NCI-H128 (cell line): ENCODE results near the gene MSI2.
"Not testable (repeated sequence)": the region's sequence is repeated elsewhere in the genome, so short reads cannot be mapped to it uniquely, and the experiment has no call there.

Experiments
- DNase-seq: peaks from one replicate; lab custom pipeline; 2025; ENCODE audit not compliant: unreplicated experiment; lab: John Stamatoyannopoulos, UW

The MSI2 gene

GRCh38 chr17:57495771-57496170, 239.4 kb downstream of the MSI2 start:
- DNase-seq: no peak

- no peak for DNase-seq
Measured at GRCh38 chr17:57496382-57496781, 240.1 kb downstream of the MSI2 start.

- no peak for DNase-seq
Measured at GRCh38 chr17:57498443-57498842, 242.1 kb downstream of the MSI2 start.

GRCh38 chr17:57499221-57499620, 242.9 kb downstream of the MSI2 start:
- not testable (repeated sequence) for DNase-seq

- DNase-seq: no peak
Measured at GRCh38 chr17:57499648-57500049, 243.3 kb downstream of the MSI2 start.

GRCh38 chr17:57501016-57501415, 244.7 kb downstream of the MSI2 start:
- DNase-seq: no peak

DNA sequence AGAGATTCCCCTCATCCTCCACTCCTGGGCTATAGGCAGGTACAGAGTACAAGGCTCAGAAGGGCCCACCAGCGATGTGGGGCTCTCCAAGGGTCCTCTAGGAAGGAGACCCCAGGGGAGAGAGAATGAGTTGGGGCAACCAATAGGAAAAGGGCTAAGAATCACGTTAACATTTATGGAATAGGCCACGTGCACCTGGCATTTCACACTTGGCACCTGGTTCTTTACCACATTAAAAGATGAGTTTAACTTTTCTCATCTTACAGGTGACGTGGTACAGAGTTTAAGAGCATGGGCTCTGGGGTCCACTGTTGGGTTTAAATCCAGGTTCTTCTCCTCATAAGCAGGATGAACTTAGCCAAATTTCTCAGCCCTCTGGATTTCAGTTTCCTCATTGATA, 245.7 kb downstream of the MSI2 start:
- DNase-seq: no peak

- DNase-seq: no peak
Measured at GRCh38 chr17:57502811-57503241, 246.5 kb downstream of the MSI2 start.

GRCh38 chr17:57504208-57504607, 247.9 kb downstream of the MSI2 start:
- no peak for DNase-seq

DNA sequence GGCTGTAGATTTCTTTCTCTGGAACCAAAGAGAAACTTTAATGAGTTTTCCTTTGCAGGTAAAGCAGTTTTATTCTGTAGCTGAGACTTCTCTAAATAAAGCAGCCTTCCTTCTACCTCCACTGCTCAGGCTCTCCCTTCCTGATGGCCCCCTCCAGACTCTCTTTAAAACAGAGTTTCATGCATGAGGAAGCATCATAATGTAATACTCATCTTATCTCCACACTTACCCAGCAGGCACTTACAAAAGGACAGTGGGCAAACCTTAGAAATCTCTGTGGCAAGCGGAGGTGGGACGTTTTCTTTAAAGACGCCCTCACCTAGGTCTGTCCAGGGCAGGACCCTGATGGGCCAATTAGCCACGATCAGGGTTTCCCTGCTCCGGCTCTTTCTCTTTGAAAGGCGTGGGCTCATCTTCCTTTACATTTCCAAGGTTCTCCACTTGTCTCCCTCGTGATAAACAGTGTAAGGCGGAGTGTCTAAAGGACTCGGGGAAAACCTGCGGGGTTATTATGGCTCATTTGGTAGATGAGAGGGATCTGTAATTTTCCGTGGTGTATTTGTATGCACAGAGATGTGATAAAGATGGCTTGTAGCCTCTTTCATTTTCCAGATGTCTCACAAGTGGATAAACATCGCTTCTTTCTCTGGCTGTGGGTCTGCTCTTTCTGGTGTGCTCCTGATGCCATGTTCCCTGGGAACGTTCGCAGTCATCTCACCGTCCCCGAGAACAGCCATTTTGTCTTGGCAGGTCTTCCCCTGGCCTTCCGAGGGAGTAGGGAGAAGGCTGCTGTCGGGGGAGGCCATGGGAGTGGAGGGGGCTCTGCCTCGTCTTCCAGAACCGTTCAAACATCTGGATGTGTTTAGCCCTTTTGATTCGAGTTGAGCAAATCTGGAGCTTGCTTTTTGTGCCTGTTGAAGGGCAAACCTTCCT, 249.8 kb downstream of the MSI2 start:
- no peak for DNase-seq

DNA sequence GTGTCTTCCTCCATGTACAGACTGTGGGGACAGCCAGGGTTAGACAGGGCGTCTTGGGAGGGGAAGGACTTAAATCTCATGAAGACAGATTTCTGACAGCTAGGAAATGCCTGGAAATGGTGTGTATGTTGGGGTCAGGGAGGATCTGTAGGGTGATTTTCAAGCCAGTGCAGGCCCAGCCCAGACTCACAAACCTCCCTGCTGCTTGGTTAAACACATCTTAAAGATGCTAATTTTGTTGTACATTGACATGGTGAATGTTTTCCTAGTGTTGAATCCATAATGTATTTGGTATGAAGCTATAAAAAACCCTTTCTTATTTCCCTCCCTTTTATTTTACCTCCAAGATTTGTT, 250.4 kb downstream of the MSI2 start:
- DNase-seq: no peak

DNA sequence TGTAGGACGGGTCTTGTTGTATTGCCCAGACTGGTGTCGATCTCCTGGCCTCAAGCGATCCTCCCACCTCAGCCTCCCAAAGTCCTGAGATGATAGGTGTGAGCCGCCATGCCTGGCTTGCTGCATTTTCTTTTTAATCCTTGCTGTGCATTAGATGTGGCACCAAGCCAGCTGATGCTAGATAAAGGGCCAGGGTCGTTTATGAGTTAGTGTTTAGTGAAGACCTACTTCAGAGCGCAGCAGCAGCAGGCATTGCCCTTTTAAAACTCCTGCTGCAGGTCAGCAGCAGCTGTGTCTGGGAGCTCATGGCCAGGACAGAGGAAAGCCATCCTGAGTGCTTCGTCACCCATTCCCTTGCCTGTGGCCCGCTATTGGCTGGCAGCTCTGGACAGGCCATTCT, 251.5 kb downstream of the MSI2 start:
- no peak for DNase-seq

DNA sequence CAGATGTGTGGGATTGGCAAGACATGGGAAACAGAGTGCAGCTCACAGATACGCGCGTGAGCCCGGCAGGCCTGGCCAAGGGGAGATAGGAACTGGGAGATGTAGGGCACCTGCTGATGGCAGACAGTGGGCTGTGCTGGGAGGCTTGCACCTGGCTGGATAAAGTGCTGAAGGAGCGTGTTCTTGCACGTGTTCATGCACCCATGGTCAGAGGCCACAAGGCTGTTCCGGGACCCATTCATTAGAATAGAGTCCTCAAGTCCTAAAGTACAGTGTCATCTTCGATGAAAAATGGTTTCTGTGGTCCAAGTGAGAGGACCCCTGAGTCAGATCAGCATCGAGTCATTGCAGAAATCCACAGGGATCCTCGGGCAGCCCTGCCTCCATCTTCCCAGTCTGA, 252.3 kb downstream of the MSI2 start:
- DNase-seq: no peak

DNA sequence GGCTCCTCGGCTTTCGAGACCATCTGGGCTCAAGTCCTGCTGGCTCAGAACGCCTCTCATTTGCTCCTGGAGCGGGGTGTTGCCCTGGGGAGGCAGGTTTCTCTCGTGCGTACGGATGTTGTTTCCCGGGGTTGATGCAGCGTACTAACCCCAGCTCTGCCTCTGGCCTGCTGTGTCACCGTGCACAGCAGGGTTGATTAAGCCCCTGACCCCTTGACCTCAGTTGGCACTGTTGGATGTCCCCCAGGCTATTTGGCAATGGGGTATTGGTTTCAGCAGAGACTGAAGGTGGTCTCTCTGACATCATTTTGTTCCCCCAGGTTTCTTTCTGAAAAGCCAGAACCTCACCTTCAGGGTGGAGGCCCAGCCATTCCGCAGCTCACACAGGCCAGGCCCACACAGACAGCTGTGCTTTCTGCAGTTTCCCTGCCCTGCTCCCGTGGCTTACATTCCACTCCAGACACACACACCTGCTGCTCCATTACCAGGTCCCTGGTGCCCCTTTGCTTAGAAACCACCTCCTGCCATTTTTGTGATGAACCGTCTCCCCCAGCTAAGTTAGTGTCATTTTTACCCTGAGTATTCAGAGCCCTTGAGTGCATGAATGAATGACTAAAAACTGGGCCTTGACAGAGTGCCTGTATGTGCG, 255.3 kb downstream of the MSI2 start:
- no peak for DNase-seq

- DNase-seq: no peak
Measured at GRCh38 chr17:57512258-57512657, 255.9 kb downstream of the MSI2 start.

DNA sequence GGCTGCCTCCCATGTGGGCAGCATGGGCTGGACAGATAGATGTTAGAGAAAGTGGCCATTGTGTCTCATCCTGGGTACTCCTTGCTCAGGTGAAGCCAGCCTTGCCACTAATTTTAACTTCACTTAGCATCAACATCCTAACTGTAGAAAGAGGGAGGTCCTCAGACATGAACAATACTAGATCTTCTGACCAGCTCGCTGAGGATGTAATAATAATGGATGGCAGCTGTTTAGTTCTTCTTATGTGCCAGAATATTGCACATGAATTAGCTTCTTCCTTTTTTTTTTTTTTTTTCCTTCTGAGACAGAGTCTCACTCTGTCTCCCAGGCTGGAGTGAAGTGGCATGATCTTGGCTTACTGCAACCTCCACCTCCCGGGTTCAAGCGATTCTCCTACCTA, 256.4 kb downstream of the MSI2 start:
- no peak for DNase-seq

DNA sequence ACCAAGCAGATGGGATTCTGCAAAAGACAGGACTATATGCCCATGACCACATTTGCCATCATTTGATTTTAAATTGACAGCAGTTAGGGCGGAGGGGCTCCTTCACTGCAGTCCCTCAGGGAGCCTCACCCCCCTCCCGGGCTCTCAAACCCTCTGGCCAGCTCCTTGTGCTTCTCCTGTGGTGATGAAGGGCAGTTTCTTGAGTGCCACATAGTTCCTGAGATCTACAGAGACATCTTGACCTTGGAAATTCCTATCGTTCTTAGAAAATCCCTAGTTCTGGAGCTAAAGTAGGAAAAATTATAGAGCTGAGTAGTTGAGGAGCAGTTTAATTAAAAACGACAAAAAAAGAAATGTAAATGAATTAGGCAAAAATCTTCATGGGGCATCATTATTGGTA, 257.2 kb downstream of the MSI2 start:
- DNase-seq: no peak

DNA sequence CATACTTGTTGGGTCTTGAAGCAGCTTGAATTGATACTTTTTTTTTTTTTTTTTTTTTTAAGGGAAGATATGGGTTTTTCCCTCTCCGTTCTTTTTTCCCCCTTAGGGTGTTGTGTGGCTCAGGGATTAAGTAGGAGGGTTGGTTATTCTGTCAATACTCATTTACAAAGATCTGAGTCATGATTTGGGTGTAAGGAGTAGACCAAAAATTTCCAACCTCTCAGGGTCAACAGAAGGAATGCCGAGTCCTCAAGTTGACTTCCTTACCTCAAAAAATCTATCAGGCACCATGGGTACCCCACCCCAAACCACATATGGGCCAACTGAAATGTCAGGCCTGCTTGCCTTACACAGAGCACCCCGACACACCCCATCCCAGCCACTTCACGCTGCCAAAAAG, 258.3 kb downstream of the MSI2 start:
- no peak for DNase-seq

- DNase-seq: no peak
Measured at GRCh38 chr17:57515662-57516211, 259.4 kb downstream of the MSI2 start.

GRCh38 chr17:57516290-57517230, 260.2 kb downstream of the MSI2 start:
- no peak for DNase-seq

DNA sequence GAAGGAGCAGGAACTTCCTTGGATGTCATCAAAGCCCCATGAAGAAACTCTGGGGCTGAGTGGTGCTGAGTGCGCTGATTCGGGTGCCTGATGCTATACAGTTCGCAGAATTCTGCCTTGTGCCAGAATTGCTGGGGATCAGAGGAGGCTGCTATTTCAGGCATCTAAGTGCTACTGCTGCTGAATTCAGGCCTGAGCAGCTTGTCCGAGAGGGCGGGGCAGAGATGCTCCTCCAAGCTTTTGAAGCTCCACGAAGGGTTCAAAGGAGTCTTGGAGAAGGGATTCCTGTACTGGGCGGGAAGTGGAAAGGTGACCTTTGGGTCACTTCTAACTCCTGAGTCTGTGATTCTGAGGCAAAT, 260.9 kb downstream of the MSI2 start:
- no peak for DNase-seq
